ENCODE results near the gene EMCN. TPM values are rescaled to one million over a fixed set of nuclear protein-coding genes. Genes with fewer than 3 reads are reported as not detected.
"Not testable (repeated sequence)": the region's sequence is repeated elsewhere in the genome, so short reads cannot be mapped to it uniquely, and the experiment has no call there.

Gene EMCN
- total and polyA plus RNA-seq, 9 donors, result 4.4 to 40.7 (median 11.8) TPM

- Histone ChIP-seq H3K27ac (no peak overlapping the region), H3K27me3 (no peaks in the 10 kb centered on the region)
- 3 to 9% (median 4%) methylated on average over 2 of the region's 2 CpGs for WGBS, 3 donors
Measured at GRCh38 chr4:100359441-100359840, 158.4 kb downstream of the EMCN start.

GRCh38 chr4:100357542-100357941, 160.3 kb downstream of the EMCN start:
- H3K27me3 ChIP-seq, result no peaks in the 10 kb centered on the region
- intact Hi-C loops (cut with DNase I), result no loop called here
- 95 to 100% (median 97%) methylated on average over 1 of the region's 1 CpG for WGBS, 3 donors
- no peaks in the 10 kb centered on the region for H3K36me3 ChIP-seq
- TF ChIP-seq EP300 (IDR thresholded peaks at IDR 0.05) (no peak), CTCF (IDR thresholded peaks at IDR 0.05) (no peak), POLR2A (IDR thresholded peaks at IDR 0.05) (no peak)
- no peak for DNase-seq
- H3K9me3 ChIP-seq, result no peaks in the 10 kb centered on the region
- H3K4me1 ChIP-seq (ENCODE audit: insufficient read depth), result peaks cover 2% of the 10 kb centered on the region
- no peak overlapping the region for H3K4me3 ChIP-seq
- H3K27ac ChIP-seq, result no peak overlapping the region

More at GRCh38 chr4:100359441-100359840, 158.4 kb downstream of the EMCN start:
- intact Hi-C loops (cut with DNase I), result no loop called here
- no peak for DNase-seq
- no peak overlapping the region for H3K4me3 ChIP-seq
- no peaks in the 10 kb centered on the region for H3K36me3 ChIP-seq
- no peak for TF ChIP-seq CTCF (IDR thresholded peaks at IDR 0.05)
- no peaks in the 10 kb centered on the region for H3K9me3 ChIP-seq
- H3K4me1 ChIP-seq (ENCODE audit: insufficient read depth), result peaks cover 2% of the 10 kb centered on the region

GRCh38 chr4:100356172-100356571, 161.7 kb downstream of the EMCN start:
- Histone ChIP-seq H3K4me1 (ENCODE audit: insufficient read depth) (peaks cover 2% of the 10 kb centered on the region), H3K27me3 (no peaks in the 10 kb centered on the region), H3K4me3 (no peak overlapping the region), H3K9me3 (no peaks in the 10 kb centered on the region), H3K27ac (no peak overlapping the region), H3K36me3 (no peaks in the 10 kb centered on the region)
- TF ChIP-seq EP300 (IDR thresholded peaks at IDR 0.05) (no peak), POLR2A (IDR thresholded peaks at IDR 0.05) (no peak), CTCF (IDR thresholded peaks at IDR 0.05) (no peak)
- no peak for DNase-seq
- 91 to 96% (median 94%) methylated on average over 1 of the region's 1 CpG for WGBS, 3 donors
- intact Hi-C loops (cut with DNase I), result no loop called here

- H3K4me1 ChIP-seq (ENCODE audit: insufficient read depth); H3K27ac ChIP-seq; H3K36me3 ChIP-seq; H3K4me3 ChIP-seq; H3K9me3 ChIP-seq; intact Hi-C loops (cut with DNase I); DNase-seq; H3K27me3 ChIP-seq: not testable (repeated sequence)
- 78 to 98% (median 96%) methylated on average over 3 of the region's 3 CpGs for WGBS, 3 donors
Measured at GRCh38 chr4:100352352-100352751, 165.5 kb downstream of the EMCN start.

GRCh38 chr4:100348473-100348872, 169.3 kb downstream of the EMCN start:
- no peak for TF ChIP-seq POLR2A (IDR thresholded peaks at IDR 0.05)
- no peak for TF ChIP-seq CTCF (IDR thresholded peaks at IDR 0.05)
- TF ChIP-seq EP300 (IDR thresholded peaks at IDR 0.05), result no peak
- 67 to 82% (median 69%) methylated on average over 3 of the region's 3 CpGs for WGBS, 3 donors

More at GRCh38 chr4:100348473-100348872, 169.3 kb downstream of the EMCN start:
- intact Hi-C loops (cut with DNase I), result no loop called here
- no peaks in the 10 kb centered on the region for H3K36me3 ChIP-seq
- H3K27me3 ChIP-seq, result no peaks in the 10 kb centered on the region
- H3K4me1 ChIP-seq (ENCODE audit: insufficient read depth), result no peaks in the 10 kb centered on the region
- no peaks in the 10 kb centered on the region for H3K9me3 ChIP-seq
- no peak overlapping the region for H3K4me3 ChIP-seq
- H3K27ac ChIP-seq, result no peak overlapping the region
- no peak for DNase-seq

All from ovary (tissue), 9 donors.